Activated CD4-positive, alpha-beta T cell treated with anti-CD3 and anti-CD28 coated beads, Interleukin-2, amount 50 U/mL, for 1 hour (primary cell): ENCODE measurements around the gene DNHD1.
A peak's percentile ranks its signal among the peaks of the same experiment; 100 is the strongest.

Experiments
- DNase-seq: peaks from one replicate; pipeline ENCODE4 v3.0.0-alpha.2; 2020

Gene DNHD1

GRCh38 chr11:6615882-6616585 lies 119.0 kb downstream of the DNHD1 start:
- no peak for DNase-seq

- no peak for DNase-seq
These were observed 119.6 kb downstream of the DNHD1 start for GRCh38 chr11:6616596-6617250.

GRCh38 chr11:6617315-6617781 lies 120.3 kb downstream of the DNHD1 start:
- DNase-seq, result no peak

GRCh38 chr11:6618117-6619003 lies 121.3 kb downstream of the DNHD1 start:
- peak; percentile 55 for DNase-seq

- DNase-seq, result peak; percentile 84
These were observed 122.1 kb downstream of the DNHD1 start, which contains the start of gene TPP1 for GRCh38 chr11:6619004-6619745. TSS of gene TPP1 (minus strand) at chr11:6619422. CDS start at chr11:6619400, 22 bp downstream.

GRCh38 chr11:6620636-6621035 lies 123.6 kb downstream of the DNHD1 start:
- no peak for DNase-seq
